GM12874 (cell line): ENCODE measurements around the gene SYT9.
A peak's percentile ranks its signal among the peaks of the same experiment; 100 is the strongest.

ENCODE experiments used
- CTCF ChIP-seq: IDR thresholded peaks from 2 replicates; pipeline ENCODE4 v1.5.1; 2011; ENCODE audit warnings: low read depth, mild to moderate bottlenecking, control low read depth, low read length, moderate library complexity; ENCODE audit not compliant: insufficient read depth

Gene SYT9

GRCh38 chr11:7341551-7341950, 89.8 kb downstream of the SYT9 start:
- TF ChIP-seq CTCF: no peak

- TF ChIP-seq CTCF: no peak
These were observed 96.1 kb downstream of the SYT9 start for GRCh38 chr11:7347611-7348431.

- TF ChIP-seq CTCF: no peak
These were observed 97.0 kb downstream of the SYT9 start for GRCh38 chr11:7348432-7349304.

GRCh38 chr11:7351228-7351627, 99.5 kb downstream of the SYT9 start:
- no peak for TF ChIP-seq CTCF

GRCh38 chr11:7353100-7353499, 101.4 kb downstream of the SYT9 start:
- TF ChIP-seq CTCF: peak; percentile 67

GRCh38 chr11:7364660-7365059, 113.0 kb downstream of the SYT9 start:
- TF ChIP-seq CTCF: no peak

- no peak for TF ChIP-seq CTCF
These were observed 116.1 kb downstream of the SYT9 start for GRCh38 chr11:7367803-7368202.
